ENCODE data around the gene ITPA.

The ITPA gene

DNA sequence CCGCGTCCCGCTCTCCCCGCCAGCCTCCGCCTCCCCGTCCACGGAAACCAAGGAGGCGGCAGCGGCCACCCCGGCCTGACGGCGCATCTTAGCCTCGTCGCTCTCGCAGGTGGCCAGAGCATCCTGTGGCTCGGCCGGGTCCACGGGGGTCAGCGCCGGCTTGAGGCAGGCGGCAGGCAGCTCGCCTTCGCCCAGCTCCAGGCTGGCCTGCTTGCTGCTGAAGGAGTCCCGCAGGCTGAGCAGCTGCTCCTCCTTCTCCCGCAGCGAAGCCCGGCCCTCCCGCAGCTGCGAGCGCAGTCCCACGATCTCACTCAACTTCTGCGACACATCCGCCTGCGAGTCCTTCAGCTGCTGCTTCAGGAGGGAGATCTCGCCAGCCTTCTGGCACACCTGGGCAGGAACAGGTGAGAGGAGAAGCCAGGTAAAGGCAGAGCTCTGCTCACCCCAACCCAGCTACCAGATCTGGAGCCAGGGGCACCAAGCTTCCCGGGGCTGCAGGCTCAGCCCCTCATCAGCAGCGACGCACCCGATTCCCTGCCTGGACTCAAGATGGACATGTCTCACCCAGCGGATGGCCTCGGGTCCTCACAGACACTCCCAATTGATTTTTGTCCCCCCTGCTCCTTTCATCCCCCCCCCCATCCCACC lies 44.4 kb upstream of the ITPA start:
- H2AFZ ChIP-seq (ENCODE audit: low read length), result no peak overlapping the region
- no peak overlapping the region for H3K9ac ChIP-seq (ENCODE audit: low read depth, low read length, poor library complexity, severe bottlenecking)
- H3F3A ChIP-seq (ENCODE audit: low read depth), result no peaks in the 10 kb centered on the region
- H3K4me2 ChIP-seq (ENCODE audit: low read depth, low read length, poor library complexity, severe bottlenecking), result no peak overlapping the region
- no peaks in the 10 kb centered on the region for H3K9me3 ChIP-seq (ENCODE audit: insufficient read depth, low read depth, low read length)
- H3K27me3 ChIP-seq (ENCODE audit: insufficient read depth, low read length, poor library complexity, severe bottlenecking), result no peaks in the 10 kb centered on the region
- peaks cover 3% of the 10 kb centered on the region; the same call in 1 of the 2 replicates for H3K79me2 ChIP-seq (ENCODE audit: insufficient read depth, low read length)
- H3K4me3 ChIP-seq (ENCODE audit: low read length, poor library complexity, severe bottlenecking), result no peak overlapping the region
- TF ChIP-seq EZH2phosphoT487 (IDR thresholded peaks at IDR 0.05; ENCODE audit: borderline replicate concordance), result no peak
- TF ChIP-seq, protein P1, sequence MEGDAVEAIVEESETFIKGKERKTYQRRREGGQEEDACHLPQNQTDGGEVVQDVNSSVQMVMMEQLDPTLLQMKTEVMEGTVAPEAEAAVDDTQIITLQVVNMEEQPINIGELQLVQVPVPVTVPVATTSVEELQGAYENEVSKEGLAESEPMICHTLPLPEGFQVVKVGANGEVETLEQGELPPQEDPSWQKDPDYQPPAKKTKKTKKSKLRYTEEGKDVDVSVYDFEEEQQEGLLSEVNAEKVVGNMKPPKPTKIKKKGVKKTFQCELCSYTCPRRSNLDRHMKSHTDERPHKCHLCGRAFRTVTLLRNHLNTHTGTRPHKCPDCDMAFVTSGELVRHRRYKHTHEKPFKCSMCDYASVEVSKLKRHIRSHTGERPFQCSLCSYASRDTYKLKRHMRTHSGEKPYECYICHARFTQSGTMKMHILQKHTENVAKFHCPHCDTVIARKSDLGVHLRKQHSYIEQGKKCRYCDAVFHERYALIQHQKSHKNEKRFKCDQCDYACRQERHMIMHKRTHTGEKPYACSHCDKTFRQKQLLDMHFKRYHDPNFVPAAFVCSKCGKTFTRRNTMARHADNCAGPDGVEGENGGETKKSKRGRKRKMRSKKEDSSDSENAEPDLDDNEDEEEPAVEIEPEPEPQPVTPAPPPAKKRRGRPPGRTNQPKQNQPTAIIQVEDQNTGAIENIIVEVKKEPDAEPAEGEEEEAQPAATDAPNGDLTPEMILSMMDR (conservative IDR thresholded peaks at IDR 0.05; ENCODE audit: low read length), result no peak
- no peaks in the 10 kb centered on the region for H3K36me3 ChIP-seq (ENCODE audit: insufficient read depth, low read length)
- H3K4me1 ChIP-seq (ENCODE audit: insufficient read depth, low read length, poor library complexity, severe bottlenecking), result peaks cover 2% of the 10 kb centered on the region
- H4K20me1 ChIP-seq (ENCODE audit: insufficient read depth, low read length, poor library complexity, severe bottlenecking), result no peaks in the 10 kb centered on the region
- no peaks in the 10 kb centered on the region for H3K9me2 ChIP-seq (replicated peaks; ENCODE audit: low read depth, low read length)

DNA sequence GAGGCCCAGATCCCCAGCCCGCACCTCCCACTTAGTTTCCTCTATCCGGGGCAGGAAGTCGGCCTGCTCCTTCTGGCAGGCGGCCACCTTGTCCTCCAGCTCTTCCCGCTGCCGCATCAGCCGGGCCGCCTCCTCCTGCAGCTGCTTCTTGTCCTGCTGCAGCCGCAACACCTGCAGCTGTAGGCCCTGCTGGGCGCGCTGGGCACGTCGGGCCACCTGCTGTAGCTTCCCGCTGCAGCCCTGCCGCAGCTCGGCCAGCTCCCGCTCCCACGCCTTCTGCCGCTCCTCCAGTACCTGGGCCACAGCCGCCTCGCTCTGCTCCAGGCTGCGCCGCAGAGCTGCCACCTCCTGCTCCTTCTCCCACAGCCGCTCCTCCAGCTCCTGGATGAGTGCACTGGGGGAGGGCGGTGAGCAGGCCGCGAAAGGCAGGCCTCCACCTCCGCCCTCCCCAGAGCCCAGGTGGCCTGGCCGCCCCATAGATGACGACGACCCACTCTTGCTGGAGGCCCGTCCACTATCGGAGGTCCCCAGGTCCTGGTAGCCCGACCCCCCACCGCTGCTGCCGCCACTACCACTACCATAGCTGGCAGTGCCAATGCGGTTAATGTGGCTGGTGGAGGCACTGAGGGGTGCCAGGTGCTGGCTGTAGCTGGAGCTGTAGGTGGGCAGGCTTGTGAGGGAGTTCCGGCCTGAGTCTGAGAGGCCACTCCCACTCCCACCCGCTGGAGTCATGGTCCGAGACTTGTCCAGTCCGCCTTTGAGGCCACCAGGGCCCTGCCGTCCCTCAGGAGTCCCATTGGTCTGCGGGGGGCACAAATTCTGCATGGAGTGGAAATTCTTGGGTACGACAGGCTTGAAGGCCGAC lies 43.6 kb upstream of the ITPA start:
- H3K9ac ChIP-seq (ENCODE audit: low read depth, low read length, poor library complexity, severe bottlenecking), result no peak overlapping the region
- TF ChIP-seq EZH2phosphoT487 (IDR thresholded peaks at IDR 0.05; ENCODE audit: borderline replicate concordance), result no peak
- TF ChIP-seq, protein P1 (conservative IDR thresholded peaks at IDR 0.05; ENCODE audit: low read length), result no peak
- no peak overlapping the region for H2AFZ ChIP-seq (ENCODE audit: low read length)
- H3K9me2 ChIP-seq (replicated peaks; ENCODE audit: low read depth, low read length), result no peaks in the 10 kb centered on the region
- no peaks in the 10 kb centered on the region for H3K4me1 ChIP-seq (ENCODE audit: insufficient read depth, low read length, poor library complexity, severe bottlenecking)
- H3K79me2 ChIP-seq (ENCODE audit: insufficient read depth, low read length), result no peaks in the 10 kb centered on the region
- H3K4me3 ChIP-seq (ENCODE audit: low read length, poor library complexity, severe bottlenecking), result no peak overlapping the region
- H3K36me3 ChIP-seq (ENCODE audit: insufficient read depth, low read length), result no peaks in the 10 kb centered on the region
- H4K20me1 ChIP-seq (ENCODE audit: insufficient read depth, low read length, poor library complexity, severe bottlenecking), result no peaks in the 10 kb centered on the region
- no peak overlapping the region for H3K4me2 ChIP-seq (ENCODE audit: low read depth, low read length, poor library complexity, severe bottlenecking)
- no peaks in the 10 kb centered on the region for H3K27me3 ChIP-seq (ENCODE audit: insufficient read depth, low read length, poor library complexity, severe bottlenecking)
- no peaks in the 10 kb centered on the region for H3K9me3 ChIP-seq (ENCODE audit: insufficient read depth, low read depth, low read length)
- no peaks in the 10 kb centered on the region for H3F3A ChIP-seq (ENCODE audit: low read depth)

DNA sequence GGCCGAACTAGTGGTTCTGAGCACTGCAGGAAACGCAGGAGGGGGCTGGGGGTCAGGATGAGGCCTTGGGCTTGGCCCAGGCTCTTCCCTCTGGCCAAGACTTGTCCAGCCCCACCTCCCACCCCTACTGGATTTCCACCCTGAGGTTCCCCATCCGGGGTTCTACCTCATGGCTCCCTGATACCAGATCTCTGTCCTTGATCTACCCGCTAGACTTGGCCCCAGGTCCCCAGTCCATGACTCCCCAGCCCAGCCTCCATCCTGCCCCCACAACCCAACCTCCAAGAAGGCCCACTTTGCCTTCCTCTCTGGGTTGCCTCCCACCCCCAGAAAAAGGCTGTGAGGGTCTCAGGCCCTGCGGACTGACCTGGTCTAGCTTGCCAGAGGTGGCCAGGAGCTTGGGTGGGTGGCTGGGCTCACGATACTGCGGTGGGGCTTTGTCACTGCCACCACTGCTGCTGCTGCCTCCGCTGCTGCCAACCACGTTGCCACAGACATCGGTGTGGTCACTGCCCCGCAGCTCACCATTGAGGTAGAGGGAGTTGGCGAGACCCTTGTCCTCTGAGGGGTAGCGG lies 42.9 kb upstream of the ITPA start:
- no peaks in the 10 kb centered on the region for H4K20me1 ChIP-seq (ENCODE audit: insufficient read depth, low read length, poor library complexity, severe bottlenecking)
- H3F3A ChIP-seq (ENCODE audit: low read depth), result no peaks in the 10 kb centered on the region
- TF ChIP-seq, protein P1 (conservative IDR thresholded peaks at IDR 0.05; ENCODE audit: low read length), result no peak
- TF ChIP-seq EZH2phosphoT487 (IDR thresholded peaks at IDR 0.05; ENCODE audit: borderline replicate concordance), result no peak
- no peak overlapping the region for H2AFZ ChIP-seq (ENCODE audit: low read length)
- no peak overlapping the region for H3K9ac ChIP-seq (ENCODE audit: low read depth, low read length, poor library complexity, severe bottlenecking)
- no peaks in the 10 kb centered on the region for H3K9me3 ChIP-seq (ENCODE audit: insufficient read depth, low read depth, low read length)
- no peak overlapping the region for H3K4me2 ChIP-seq (ENCODE audit: low read depth, low read length, poor library complexity, severe bottlenecking)
- H3K27me3 ChIP-seq (ENCODE audit: insufficient read depth, low read length, poor library complexity, severe bottlenecking), result no peaks in the 10 kb centered on the region
- H3K36me3 ChIP-seq (ENCODE audit: insufficient read depth, low read length), result no peaks in the 10 kb centered on the region
- H3K79me2 ChIP-seq (ENCODE audit: insufficient read depth, low read length), result no peaks in the 10 kb centered on the region
- no peak overlapping the region for H3K4me3 ChIP-seq (ENCODE audit: low read length, poor library complexity, severe bottlenecking)
- no peaks in the 10 kb centered on the region for H3K4me1 ChIP-seq (ENCODE audit: insufficient read depth, low read length, poor library complexity, severe bottlenecking)
- no peaks in the 10 kb centered on the region for H3K9me2 ChIP-seq (replicated peaks; ENCODE audit: low read depth, low read length)

Data from Loucy (cell line).